ENCODE results near the gene PTGR3. TPM values are rescaled to one million over a fixed set of nuclear protein-coding genes. Genes with fewer than 3 reads are reported as not detected.

PTGR3 gene
- total and polyA plus RNA-seq, 4 experiments from 2014 or later: 21.0 to 56.7 (median 42.6) TPM

DNA sequence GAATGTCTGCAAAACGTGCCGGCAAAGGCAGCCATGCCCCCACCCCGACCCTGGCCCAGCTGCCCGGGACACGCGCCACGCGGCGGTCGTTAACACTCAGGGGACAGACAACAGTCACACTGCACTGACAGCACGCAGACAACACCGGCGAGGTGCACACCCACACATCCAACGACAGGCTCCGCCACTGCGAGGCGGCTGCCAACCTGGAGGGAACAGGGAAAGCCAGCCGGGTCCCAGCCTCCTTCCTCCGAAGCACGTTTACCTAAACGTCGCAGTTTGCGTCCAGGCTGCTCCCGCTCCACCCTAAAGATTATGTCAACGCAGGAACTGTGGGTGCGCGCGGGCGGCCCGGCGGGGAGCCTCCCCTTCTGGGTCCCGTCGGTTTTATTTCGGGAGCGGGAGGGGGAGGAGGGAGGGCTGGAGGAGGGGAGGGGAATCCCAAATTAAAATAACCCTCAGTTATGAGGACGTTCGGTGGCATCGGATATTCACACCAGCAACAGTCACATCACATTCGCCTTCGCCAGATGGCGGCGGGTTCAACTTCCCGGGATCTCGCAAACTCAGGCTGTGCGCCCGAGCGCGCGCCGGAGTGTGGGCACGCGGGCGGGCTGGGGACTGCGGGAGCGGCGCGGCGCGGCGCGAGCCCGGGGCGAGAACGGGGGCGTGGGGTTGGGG is 644 bp downstream of the PTGR3 start:
- Mint-ChIP-seq H3K9me3 (peaks cover 0 to 4% (median 0%) of the 10 kb centered on the region in 8 donors), H3K4me3 (peak overlapping the region; percentile 88 to 100 (median 96)), H3K4me1 (peaks cover 38 to 67% (median 48%) of the 10 kb centered on the region in 4 donors), H3K27ac (peak overlapping the region; percentile 77 to 99 (median 95)), H3K36me3 (peaks cover 8 to 31% of the 10 kb centered on the region in 2 donors), H3K27me3 (peaks cover 0 to 2% of the 10 kb centered on the region in 2 donors)
- POLR2A ChIA-PET (ENCODE audit: partially characterized antibody): interaction anchor here (1.0 to 6.5 kb wide), 8 partner anchors 17 to 612 kb away, joined by 3 to 61 read pairs (median 8); partner anchors contain the start of gene ZNF407
- CTCF ChIA-PET (ENCODE audit: partially characterized antibody): no interaction called here
- Histone ChIP-seq H3K4me1 (ENCODE audit: insufficient read depth, low read length) (peaks cover 56% of the 10 kb centered on the region), H3K36me3 (ENCODE audit: insufficient read depth, low read length) (no peaks in the 10 kb centered on the region), H3K27me3 (ENCODE audit: insufficient read depth, low read length) (no peaks in the 10 kb centered on the region), H3K9me3 (ENCODE audit: control insufficient read depth in 1 of 2, low read length in 2 of 2) (no peaks in the 10 kb centered on the region), H3K4me3 (ENCODE audit: low read length in 2 of 2) (peak overlapping the region; percentile 91 to 96), H3K27ac (ENCODE audit: low read depth, low read length) (peak overlapping the region; percentile 80)
- intact Hi-C loops (cut with micrococcal nuclease): loop anchor here (2.0 to 5.0 kb wide), 2 partner anchors 216 to 711 kb away; partner anchors contain the start of gene CNDP2
- DNase-seq: peak; percentile 35 to 72 (median 38)

DNA sequence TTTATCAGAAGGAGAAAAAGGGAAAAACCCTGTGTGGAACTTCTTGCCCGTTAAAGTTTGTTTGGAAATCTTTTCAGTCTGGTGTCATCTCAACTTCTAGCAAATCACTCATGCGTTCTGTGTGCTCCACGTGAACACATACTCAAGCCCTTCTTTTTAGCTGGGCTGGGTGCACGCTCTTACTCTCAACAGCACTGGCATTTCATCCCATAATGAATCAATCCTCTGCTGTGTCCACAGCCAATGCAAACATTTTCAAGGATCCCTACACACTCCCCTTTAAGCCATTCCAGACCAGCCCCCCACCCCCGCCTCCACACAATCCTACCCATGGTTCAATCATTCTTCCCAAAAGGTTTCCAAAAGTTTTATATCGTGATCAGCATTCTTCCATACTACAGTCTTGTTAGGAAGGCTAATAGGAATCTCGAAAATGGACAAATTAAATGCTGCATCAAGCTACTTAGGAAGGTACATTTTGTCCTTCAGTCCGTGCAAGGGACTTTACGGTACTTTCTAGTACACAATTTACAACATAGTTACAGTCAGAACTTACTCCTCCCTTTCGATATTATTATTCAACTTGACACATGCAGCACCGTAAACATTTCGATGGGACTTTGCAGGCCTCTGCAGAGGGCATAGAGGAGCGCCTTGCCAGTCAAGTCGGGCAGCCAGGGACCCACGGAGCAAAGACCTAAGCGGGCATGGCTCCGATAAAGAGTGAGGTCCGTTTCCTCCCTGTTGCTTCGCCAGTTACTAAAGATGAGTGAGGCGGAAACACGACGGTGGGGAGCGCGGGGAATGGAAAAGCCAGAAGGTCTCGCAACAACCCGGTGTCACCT is 1.4 kb downstream of the PTGR3 start:
- peaks cover 8 to 34% of the 10 kb centered on the region in 2 donors for H3K36me3 Mint-ChIP-seq
- peaks cover 30 to 66% (median 45%) of the 10 kb centered on the region in 4 donors for H3K4me1 Mint-ChIP-seq
- Histone ChIP-seq H3K27ac (ENCODE audit: low read depth, low read length) (peak overlapping the region; percentile 80), H3K9me3 (ENCODE audit: control insufficient read depth in 1 of 2, low read length in 2 of 2) (no peaks in the 10 kb centered on the region), H3K36me3 (ENCODE audit: insufficient read depth, low read length) (no peaks in the 10 kb centered on the region), H3K4me3 (ENCODE audit: low read length in 2 of 2) (peak overlapping the region; percentile 91 to 96), H3K27me3 (ENCODE audit: insufficient read depth, low read length) (no peaks in the 10 kb centered on the region), H3K4me1 (ENCODE audit: insufficient read depth, low read length) (peaks cover 48% of the 10 kb centered on the region)
- peak overlapping the region; percentile 77 to 99 (median 95) for H3K27ac Mint-ChIP-seq
- intact Hi-C loops (cut with micrococcal nuclease): loop anchor here (2.0 to 5.0 kb wide), 2 partner anchors 215 to 711 kb away; partner anchors contain the start of gene CNDP2
- H3K9me3 Mint-ChIP-seq: peaks cover 0 to 4% (median 0%) of the 10 kb centered on the region in 8 donors
- no peak for DNase-seq
- H3K4me3 Mint-ChIP-seq: peak overlapping the region; percentile 88 to 100 (median 96)
- ChIA-PET CTCF (ENCODE audit: partially characterized antibody) (no interaction called here), POLR2A (ENCODE audit: partially characterized antibody) (interaction anchor here (0.7 to 6.5 kb wide), 5 partner anchors 15 to 137 kb away, joined by 3 to 61 read pairs (median 6); no protein-coding TSS in a partner anchor)
- peaks cover 0 to 2% of the 10 kb centered on the region in 2 donors for H3K27me3 Mint-ChIP-seq

DNA sequence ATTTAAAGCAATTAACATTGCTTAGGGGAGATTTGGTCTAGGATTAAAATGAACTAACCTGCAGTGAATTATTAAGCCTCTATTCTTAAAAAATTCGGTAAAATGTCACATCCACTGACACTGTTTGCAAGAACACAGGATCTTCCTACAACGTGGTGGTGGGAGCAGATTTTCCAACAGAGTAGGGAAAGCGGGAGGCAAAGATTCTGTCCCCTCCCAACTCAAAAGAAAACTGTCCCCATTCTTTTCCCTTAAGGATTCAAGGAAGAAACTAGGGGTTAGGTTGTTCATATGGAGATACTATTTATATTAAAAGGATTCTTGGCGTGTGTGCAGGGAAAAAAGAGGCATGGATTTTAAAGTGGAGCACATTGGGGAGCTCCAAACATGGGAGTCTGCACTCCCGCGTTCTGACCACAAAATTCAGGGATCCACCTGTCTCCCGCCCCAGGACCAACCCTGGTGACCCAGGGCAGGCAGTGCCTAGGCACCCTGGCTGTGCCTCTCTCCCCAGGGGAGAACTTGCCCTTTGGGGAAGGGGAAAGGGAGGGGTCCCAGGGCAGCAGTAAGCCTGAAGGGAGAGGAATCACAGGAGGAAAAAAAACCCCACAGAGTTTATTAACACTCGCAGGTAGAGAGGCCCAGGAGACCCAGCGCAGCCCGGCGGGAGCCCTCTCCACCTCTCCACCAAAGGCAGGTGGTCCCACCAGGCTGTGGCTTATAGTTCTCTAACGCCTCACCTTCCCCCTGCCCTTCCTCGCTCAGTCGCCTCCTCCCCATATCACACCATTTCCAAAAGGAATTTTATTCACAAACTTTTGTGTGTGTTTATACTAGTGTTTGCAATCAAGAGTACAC is 2.3 kb downstream of the PTGR3 start:
- H3K27ac ChIP-seq (ENCODE audit: low read depth, low read length): no peak overlapping the region
- H3K27ac Mint-ChIP-seq: peak overlapping the region in 6 of 7 donors; percentile 87 to 99 (median 92)
- peaks cover 28 to 66% (median 42%) of the 10 kb centered on the region in 4 donors for H3K4me1 Mint-ChIP-seq
- peak overlapping the region in 1 of 2 donors; percentile 91 for H3K4me3 ChIP-seq (ENCODE audit: low read length in 2 of 2)
- no peaks in the 10 kb centered on the region for H3K27me3 ChIP-seq (ENCODE audit: insufficient read depth, low read length)
- DNase-seq: no peak
- no peaks in the 10 kb centered on the region for H3K36me3 ChIP-seq (ENCODE audit: insufficient read depth, low read length)
- H3K36me3 Mint-ChIP-seq: peaks cover 8 to 32% of the 10 kb centered on the region in 2 donors
- intact Hi-C loops (cut with micrococcal nuclease): loop anchor here (5.0 kb wide), 1 partner anchor 214 kb away; no protein-coding TSS in a partner anchor
- peaks cover 0 to 2% of the 10 kb centered on the region in 2 donors for H3K27me3 Mint-ChIP-seq
- peaks cover 43% of the 10 kb centered on the region for H3K4me1 ChIP-seq (ENCODE audit: insufficient read depth, low read length)
- peaks cover 0 to 4% (median 0%) of the 10 kb centered on the region in 8 donors for H3K9me3 Mint-ChIP-seq
- CTCF ChIA-PET (ENCODE audit: partially characterized antibody): no interaction called here
- POLR2A ChIA-PET (ENCODE audit: partially characterized antibody): interaction anchor here (0.7 to 6.5 kb wide), 5 partner anchors 15 to 136 kb away, joined by 3 to 61 read pairs (median 6); no protein-coding TSS in a partner anchor
- H3K4me3 Mint-ChIP-seq: peak overlapping the region; percentile 88 to 100 (median 96)
- no peaks in the 10 kb centered on the region for H3K9me3 ChIP-seq (ENCODE audit: control insufficient read depth in 1 of 2, low read length in 2 of 2)

DNA sequence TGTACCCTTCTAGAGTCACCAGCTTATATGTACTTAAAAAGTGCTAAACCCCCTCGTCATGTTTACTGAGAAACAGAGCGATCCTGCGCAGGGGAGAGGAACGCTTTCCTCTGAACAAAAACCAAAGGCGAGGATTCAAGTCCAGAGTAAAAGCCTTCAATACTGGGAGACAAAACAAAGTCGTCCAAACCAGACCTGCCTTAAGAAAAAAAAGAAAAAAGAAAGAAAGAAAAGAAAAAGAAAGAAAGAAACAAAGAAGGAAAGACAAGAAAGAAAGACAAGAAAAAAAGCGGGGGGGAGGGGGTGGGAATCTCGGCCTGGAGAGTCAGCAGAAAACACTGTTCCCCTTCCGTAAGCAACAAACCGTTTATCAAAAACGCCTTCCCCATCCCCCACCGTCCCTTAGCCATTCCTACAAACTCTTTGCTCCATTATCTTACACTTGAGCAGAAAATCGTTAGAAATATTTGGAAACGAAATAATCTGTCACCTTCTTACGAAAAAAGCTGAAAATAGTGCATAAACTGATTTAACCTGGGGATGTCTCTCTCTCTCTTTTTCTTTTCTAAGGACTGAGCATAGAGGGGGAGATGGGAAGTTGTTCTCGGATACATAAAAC is 3.3 kb downstream of the PTGR3 start:
- intact Hi-C loops (cut with micrococcal nuclease): loop anchor here (5.0 kb wide), 1 partner anchor 213 kb away; no protein-coding TSS in a partner anchor
- H3K4me1 Mint-ChIP-seq: peaks cover 30 to 71% (median 45%) of the 10 kb centered on the region in 4 donors
- H3K4me3 ChIP-seq (ENCODE audit: low read length in 2 of 2): no peak overlapping the region
- no peaks in the 10 kb centered on the region for H3K9me3 ChIP-seq (ENCODE audit: control insufficient read depth in 1 of 2, low read length in 2 of 2)
- no peaks in the 10 kb centered on the region for H3K27me3 ChIP-seq (ENCODE audit: insufficient read depth, low read length)
- peaks cover 13 to 36% of the 10 kb centered on the region in 2 donors for H3K36me3 Mint-ChIP-seq
- no peak for DNase-seq
- ChIA-PET CTCF (ENCODE audit: partially characterized antibody) (no interaction called here), POLR2A (ENCODE audit: partially characterized antibody) (no interaction called here)
- H3K27ac Mint-ChIP-seq: peak overlapping the region; percentile 9 to 99 (median 83)
- H3K27me3 Mint-ChIP-seq: peaks cover 0 to 2% of the 10 kb centered on the region in 2 donors
- H3K36me3 ChIP-seq (ENCODE audit: insufficient read depth, low read length): no peaks in the 10 kb centered on the region
- peak overlapping the region in 7 of 8 donors; percentile 19 to 100 (median 71) for H3K4me3 Mint-ChIP-seq
- H3K27ac ChIP-seq (ENCODE audit: low read depth, low read length): no peak overlapping the region
- H3K4me1 ChIP-seq (ENCODE audit: insufficient read depth, low read length): peaks cover 43% of the 10 kb centered on the region
- H3K9me3 Mint-ChIP-seq: peaks cover 0 to 2% (median 0%) of the 10 kb centered on the region in 8 donors

GRCh38 chr18:75204732-75205513 is 4.0 kb downstream of the PTGR3 start:
- H3K27me3 Mint-ChIP-seq: peaks cover 0 to 2% of the 10 kb centered on the region in 2 donors
- CTCF ChIA-PET (ENCODE audit: partially characterized antibody): no interaction called here

More at GRCh38 chr18:75204732-75205513, 4.0 kb downstream of the PTGR3 start:
- H3K27ac ChIP-seq (ENCODE audit: low read depth, low read length): no peak overlapping the region
- no peak for DNase-seq
- no peaks in the 10 kb centered on the region for H3K9me3 Mint-ChIP-seq
- H3K4me1 Mint-ChIP-seq: peaks cover 28 to 71% (median 39%) of the 10 kb centered on the region in 4 donors
- intact Hi-C loops (cut with micrococcal nuclease): loop anchor here (5.0 kb wide), 1 partner anchor 213 kb away; no protein-coding TSS in a partner anchor
- no peaks in the 10 kb centered on the region for H3K27me3 ChIP-seq (ENCODE audit: insufficient read depth, low read length)
- no peak overlapping the region for H3K4me3 ChIP-seq (ENCODE audit: low read length in 2 of 2)
- POLR2A ChIA-PET (ENCODE audit: partially characterized antibody): interaction anchor here (1.4 kb wide), 1 partner anchor 17 kb away, joined by 3 read pairs; no protein-coding TSS in a partner anchor
- peak overlapping the region in 6 of 8 donors; percentile 33 to 73 (median 72) for H3K4me3 Mint-ChIP-seq
- no peaks in the 10 kb centered on the region for H3K36me3 ChIP-seq (ENCODE audit: insufficient read depth, low read length)
- peaks cover 40% of the 10 kb centered on the region for H3K4me1 ChIP-seq (ENCODE audit: insufficient read depth, low read length)
- H3K9me3 ChIP-seq (ENCODE audit: control insufficient read depth in 1 of 2, low read length in 2 of 2): no peaks in the 10 kb centered on the region
- H3K36me3 Mint-ChIP-seq: peaks cover 12 to 35% of the 10 kb centered on the region in 2 donors
- H3K27ac Mint-ChIP-seq: peak overlapping the region in 5 of 7 donors; percentile 56 to 99 (median 83)
